Prostate gland (tissue), 2 donors: ENCODE measurements around the gene SPOP. TPM values are rescaled to one million over a fixed set of nuclear protein-coding genes. Genes with fewer than 3 reads are reported as not detected.

ENCODE experiments used
- DNase-seq: peaks from one replicate; pipeline ENCODE4 v3.0.0-alpha.2; 2019; ENCODE audit warnings: low spot score
- H3K27ac ChIP-seq, 2 donors: fragments of 200-600 bp; sonication (generic); 2 replicates each; pipeline ENCODE4 v1.5.1; 2017 to 2019
- H3K27me3 ChIP-seq: fragments of 200-600 bp; sonication (generic); replicated peaks from 2 replicates; pipeline ENCODE4 v1.5.1; 2019; ENCODE audit not compliant: insufficient read depth
- H3K36me3 ChIP-seq, 2 donors: fragments of 200-600 bp; sonication (generic); 1 replicate in 1 of 2; 2 replicates in 1 of 2; pipeline versions ENCODE4 v1.5.1 to v1.8.1; 2017 to 2019
- H3K4me1 ChIP-seq: fragments of 200-600 bp; sonication (generic); replicated peaks from 2 replicates; pipeline ENCODE4 v1.5.1; 2019
- H3K4me3 ChIP-seq, 2 donors: fragments of 200-600 bp; sonication (generic); 2 replicates each; pipeline ENCODE4 v1.5.1; 2017 to 2019
- H3K9me3 ChIP-seq: fragments of 200-600 bp; sonication (generic); 2 replicates; pipeline ENCODE4 v1.5.1; 2017
- POLR2A ChIP-seq: fragments of 450-650 bp; IDR thresholded peaks from one replicate; pipeline ENCODE4 v1.6.1; 2016; ENCODE audit warnings: antibody characterized with exemption, mild to moderate bottlenecking
- POLR2AphosphoS5 ChIP-seq: sonication (generic); formaldehyde crosslinking; IDR thresholded peaks from one replicate; pipeline ENCODE4 v1.6.1; 2017; ENCODE audit warnings: antibody characterized with exemption
- WGBS: methylation state at CpG from one replicate; pipeline ENCODE4 v1.1.5; 2018; 5-methylcytosine and 5-hydroxymethylcytosine counted together
- intact Hi-C: fragments of 100-400 bp; cut with DNase I; formaldehyde crosslinking; loops from one replicate; pipeline ENCODE4 v1.14.2; 2022
- total RNA-seq, 2 donors: library from RNA; depleted of rRNA; stranded (reverse); fragments of >200 nt; gene quantifications; one replicate each; pipeline ENCODE4 v1.1.0, GENCODE V29; 2016
- TF ChIP-seq, protein P1 (sequence below), 4 experiments: fragments of 200-600 bp in 2 of 4; fragments of 450-650 bp in 2 of 4; sonication (generic) in 2 of 4; IDR thresholded peaks; 1 replicate in 3 of 4; 2 replicates in 1 of 4; pipeline ENCODE4 v1.5.1; 2016 to 2019; ENCODE audit warnings: antibody characterized with exemption in 4 of 4, mild to moderate bottlenecking in 2 of 4, moderate library complexity in 2 of 4

SPOP gene
- total RNA-seq, 2 donors from 2014 or later, result 80.8 to 93.0 TPM

DNA sequence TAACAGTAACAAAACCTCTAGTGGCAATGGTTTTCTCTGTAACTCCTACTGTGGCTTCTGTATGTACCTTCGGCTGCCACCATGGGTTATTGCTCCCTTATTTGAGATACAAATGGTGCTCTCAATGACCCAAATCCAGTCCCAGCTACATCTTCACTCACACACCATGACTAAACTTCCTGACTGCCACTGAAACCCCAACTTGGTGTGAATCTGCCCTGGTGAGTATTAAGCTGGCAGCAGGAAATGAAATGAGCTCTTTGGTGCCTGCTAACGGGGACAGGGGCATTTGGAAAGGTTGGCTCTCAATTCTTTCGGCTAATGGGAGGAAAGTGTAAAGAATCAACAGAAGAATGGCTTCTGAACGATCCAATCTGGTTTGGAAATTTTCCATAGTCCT, 37.3 kb upstream of the SPOP start:
- Histone ChIP-seq H3K27ac (peak overlapping the region in 1 of 2 donors; percentile 17), H3K4me3 (no peak overlapping the region), H3K36me3 (no peaks in the 10 kb centered on the region), H3K9me3 (no peaks in the 10 kb centered on the region), H3K4me1 (no peaks in the 10 kb centered on the region), H3K27me3 (no peaks in the 10 kb centered on the region)
- 66% methylated on average over 4 of the region's 4 CpGs for WGBS
- no peak for DNase-seq
- intact Hi-C loops, result no loop called here
- TF ChIP-seq POLR2AphosphoS5, result no peak
- no peak for TF ChIP-seq POLR2A
- TF ChIP-seq, protein P1, sequence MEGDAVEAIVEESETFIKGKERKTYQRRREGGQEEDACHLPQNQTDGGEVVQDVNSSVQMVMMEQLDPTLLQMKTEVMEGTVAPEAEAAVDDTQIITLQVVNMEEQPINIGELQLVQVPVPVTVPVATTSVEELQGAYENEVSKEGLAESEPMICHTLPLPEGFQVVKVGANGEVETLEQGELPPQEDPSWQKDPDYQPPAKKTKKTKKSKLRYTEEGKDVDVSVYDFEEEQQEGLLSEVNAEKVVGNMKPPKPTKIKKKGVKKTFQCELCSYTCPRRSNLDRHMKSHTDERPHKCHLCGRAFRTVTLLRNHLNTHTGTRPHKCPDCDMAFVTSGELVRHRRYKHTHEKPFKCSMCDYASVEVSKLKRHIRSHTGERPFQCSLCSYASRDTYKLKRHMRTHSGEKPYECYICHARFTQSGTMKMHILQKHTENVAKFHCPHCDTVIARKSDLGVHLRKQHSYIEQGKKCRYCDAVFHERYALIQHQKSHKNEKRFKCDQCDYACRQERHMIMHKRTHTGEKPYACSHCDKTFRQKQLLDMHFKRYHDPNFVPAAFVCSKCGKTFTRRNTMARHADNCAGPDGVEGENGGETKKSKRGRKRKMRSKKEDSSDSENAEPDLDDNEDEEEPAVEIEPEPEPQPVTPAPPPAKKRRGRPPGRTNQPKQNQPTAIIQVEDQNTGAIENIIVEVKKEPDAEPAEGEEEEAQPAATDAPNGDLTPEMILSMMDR (IDR thresholded peaks at IDR 0.05), result no peak

DNA sequence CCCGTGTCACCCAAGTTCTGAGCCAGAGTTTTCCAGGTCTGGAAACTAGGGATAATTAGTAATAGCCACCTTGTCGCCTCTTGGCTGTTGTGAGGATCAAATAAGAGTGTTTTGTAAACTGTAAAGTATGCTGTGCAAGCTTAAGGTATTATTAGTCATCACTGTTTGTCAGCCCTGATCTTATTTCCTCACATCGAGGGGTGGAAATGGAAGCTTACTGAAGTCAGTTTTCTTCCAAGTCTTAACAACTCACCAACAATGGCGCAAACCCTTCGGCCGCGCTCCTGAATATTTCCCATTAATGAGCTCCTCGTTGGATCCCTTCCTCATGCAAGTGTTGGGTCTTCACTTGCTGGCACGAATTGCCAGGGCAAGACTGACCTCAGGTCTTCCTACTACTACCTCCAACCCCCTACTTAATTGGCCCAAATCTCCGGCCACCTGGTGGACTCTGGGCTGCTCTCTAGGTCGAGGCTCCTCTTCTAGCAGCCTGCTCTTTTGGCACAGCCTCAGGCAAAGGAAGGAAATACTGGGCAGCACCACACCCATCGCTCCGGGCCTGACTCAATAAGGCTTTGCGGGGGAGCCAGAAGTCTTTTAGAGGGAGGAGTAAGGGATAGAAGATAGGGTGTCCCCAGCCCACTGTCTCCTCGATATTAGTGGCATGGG, 30.8 kb upstream of the SPOP start:
- no peaks in the 10 kb centered on the region for H3K27me3 ChIP-seq
- intact Hi-C loops, result loop anchor here (5.0 kb wide), 3 partner anchors 69 to 289 kb away; partner anchors contain the start of gene DLX3
- peaks cover 4% of the 10 kb centered on the region for H3K4me1 ChIP-seq
- no peaks in the 10 kb centered on the region for H3K9me3 ChIP-seq
- TF ChIP-seq, protein P1 (IDR thresholded peaks at IDR 0.05), result no peak
- TF ChIP-seq POLR2AphosphoS5 (no peak), POLR2A (no peak)
- H3K27ac ChIP-seq, result peak overlapping the region; percentile 94
- peak overlapping the region; percentile 92 to 94 for H3K4me3 ChIP-seq
- H3K36me3 ChIP-seq, result peaks cover 4 to 7% of the 10 kb centered on the region in 2 donors
- DNase-seq, result no peak
- WGBS, result 58% methylated on average over 15 of the region's 15 CpGs

DNA sequence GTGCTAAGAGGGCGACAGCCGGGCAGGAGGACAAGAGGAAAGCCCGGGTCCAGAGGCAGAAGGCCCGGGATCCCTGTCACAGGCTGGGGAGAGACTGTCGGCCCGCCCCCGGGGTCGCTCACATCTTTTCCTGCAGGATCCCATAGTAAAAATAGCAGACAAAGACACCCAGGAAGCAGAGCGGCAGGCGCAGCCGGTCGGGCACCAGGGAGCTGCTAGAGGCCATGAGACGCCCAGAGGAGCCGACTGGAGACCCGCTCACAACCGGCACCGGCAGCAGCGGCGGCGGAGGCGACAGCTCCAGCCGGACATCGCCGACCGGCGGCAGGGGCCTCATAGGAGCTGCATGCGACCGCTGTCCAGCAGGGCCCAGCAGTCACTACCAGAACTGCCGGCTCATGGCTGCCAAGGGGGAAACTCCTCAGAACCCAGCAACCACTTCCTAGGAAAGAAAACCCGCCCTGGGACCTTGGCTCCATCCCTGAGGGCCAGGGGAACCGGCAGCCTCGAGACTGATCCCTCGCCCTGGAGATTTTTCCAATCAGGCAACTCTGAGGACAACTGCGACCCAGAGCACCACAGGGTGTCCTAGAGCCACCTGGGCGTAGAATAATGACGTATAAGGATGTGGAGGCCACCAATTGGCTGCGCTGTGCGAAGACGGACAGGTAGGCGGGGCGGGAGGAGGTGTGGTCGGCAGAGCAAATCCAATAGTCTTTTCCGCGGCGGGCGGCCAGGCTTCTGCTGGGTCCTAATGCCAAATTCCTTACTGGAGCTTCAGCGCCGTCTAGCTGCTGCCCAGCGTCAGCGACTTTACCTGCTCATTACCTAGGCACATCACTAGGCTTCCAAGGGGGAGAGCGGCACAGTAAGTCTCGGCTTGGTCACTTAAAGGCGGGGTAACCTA, 30.0 kb upstream of the SPOP start, which contains the start of gene SLC35B1:
SLC35B1 (minus strand) TSS at position 357 of the 907 bp plus-strand sequence; CDS start at position 226, 131 bp downstream.
- intact Hi-C loops, result loop anchor here (5.0 kb wide), 3 partner anchors 69 to 289 kb away; partner anchors contain the start of gene DLX3

DNA sequence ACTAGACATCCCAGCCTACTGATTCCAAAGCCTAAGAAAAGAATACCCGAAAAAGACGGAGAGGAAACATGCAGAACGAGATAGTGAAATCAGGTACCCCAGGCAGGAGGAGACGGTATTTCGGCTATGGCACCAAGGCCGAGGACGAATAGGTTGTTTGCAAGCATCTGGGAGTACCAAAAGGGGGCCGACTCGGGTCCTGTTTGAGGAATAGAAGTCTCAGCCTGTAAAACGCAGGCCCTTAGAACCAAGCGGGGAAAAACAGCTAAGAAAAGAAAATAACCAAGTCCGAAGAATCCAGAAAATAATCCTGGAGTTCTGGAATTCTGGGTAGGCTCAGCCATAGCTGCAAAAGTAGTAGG, 29.3 kb upstream of the SPOP start:
- H3K9me3 ChIP-seq, result no peaks in the 10 kb centered on the region
- H3K4me3 ChIP-seq, result peak overlapping the region; percentile 92 to 94
- H3K4me1 ChIP-seq, result peaks cover 4% of the 10 kb centered on the region
- intact Hi-C loops, result loop anchor here (5.0 kb wide), 3 partner anchors 70 to 290 kb away; partner anchors contain the start of gene DLX3
- peaks cover 5 to 16% of the 10 kb centered on the region in 2 donors for H3K36me3 ChIP-seq
- no peaks in the 10 kb centered on the region for H3K27me3 ChIP-seq
- no peak for DNase-seq
- WGBS, result under 1% methylated on average over 12 of the region's 12 CpGs
- H3K27ac ChIP-seq, result peak overlapping the region; percentile 94
- TF ChIP-seq POLR2AphosphoS5, result no peak
- TF ChIP-seq, protein P1 (IDR thresholded peaks at IDR 0.05), result no peak
- no peak for TF ChIP-seq POLR2A

More for the DNA sequence above, 30.0 kb upstream of the SPOP start, which contains the start of gene SLC35B1:
- WGBS, result under 1% methylated on average over 53 of the region's 53 CpGs
- peak; percentile 99 for DNase-seq
- Histone ChIP-seq H3K9me3 (no peaks in the 10 kb centered on the region), H3K4me1 (peaks cover 4% of the 10 kb centered on the region), H3K27ac (peak within 1 kb of the TSS; percentile 94), H3K27me3 (no peaks in the 10 kb centered on the region), H3K36me3 (peaks cover 4 to 13% of the 10 kb centered on the region in 2 donors), H3K4me3 (peak within 1 kb of the TSS; percentile 92 to 94)
- TF ChIP-seq POLR2AphosphoS5, result peak; percentile 97
- TF ChIP-seq, protein P1 (IDR thresholded peaks at IDR 0.05), result peak; percentile 68 to 87 (median 80)
- no peak for TF ChIP-seq POLR2A
